ENCODE measurements around the gene SLC37A3. TPM values are rescaled to one million over a fixed set of nuclear protein-coding genes. Genes with fewer than 3 reads are reported as not detected.

The SLC37A3 gene
- total RNA-seq, 1 experiment from 2014 or later, result 30.4 TPM

DNA sequence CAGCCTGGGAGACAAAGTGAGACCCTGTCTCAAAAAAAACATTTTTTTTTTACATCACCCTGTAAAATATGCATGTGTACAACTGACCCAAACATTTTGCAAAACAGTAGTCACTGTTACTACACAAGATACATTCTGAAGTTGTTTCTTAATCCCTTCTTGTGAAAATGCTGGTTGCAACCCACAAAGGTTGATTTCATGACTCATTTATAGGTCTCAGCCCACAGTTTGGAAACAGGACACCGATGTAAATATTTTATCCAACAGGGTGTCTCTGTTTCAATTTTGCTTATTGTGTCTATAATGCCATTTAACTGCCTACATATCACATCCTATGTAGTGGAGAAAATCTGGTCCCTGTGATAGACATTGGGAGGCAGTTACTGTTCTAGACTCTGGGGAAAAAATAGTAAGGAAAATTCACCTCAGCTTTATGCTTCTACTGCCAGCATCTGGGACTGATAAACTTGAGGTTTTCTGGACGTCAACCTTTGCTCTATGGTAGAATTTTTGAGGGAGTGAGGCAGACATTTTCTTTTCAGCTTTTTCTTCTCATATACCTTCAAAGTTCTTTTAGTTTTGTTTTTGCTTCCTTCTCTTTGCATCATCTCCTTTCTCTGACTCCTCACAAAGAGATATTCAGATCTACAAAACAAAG is 4.0 kb upstream of the SLC37A3 start:
- peak; percentile 1 for DNase-seq (ENCODE audit: low spot score)

DNA sequence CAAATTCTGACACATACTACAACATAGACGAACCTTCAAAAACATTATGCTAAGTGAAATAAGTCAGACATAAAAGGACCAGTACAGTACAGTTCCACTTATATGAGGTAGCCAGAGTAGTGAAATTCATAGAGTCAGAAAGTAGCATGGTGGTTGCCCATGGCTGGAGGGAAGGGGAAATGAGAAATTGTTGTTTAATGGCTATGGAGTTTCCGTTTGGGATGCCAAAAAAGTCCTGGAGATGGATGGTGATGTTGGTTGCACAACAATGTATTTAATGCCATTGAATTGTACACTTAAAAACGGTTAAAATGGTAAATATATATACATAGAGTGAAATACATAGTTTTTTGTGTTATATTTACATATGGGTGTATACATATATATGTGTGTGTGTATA is 2.1 kb upstream of the SLC37A3 start:
- DNase-seq (ENCODE audit: low spot score), result no peak

- no peak for DNase-seq (ENCODE audit: low spot score)
Measured at GRCh38 chr7:140398821-140399220, 491 bp upstream of the SLC37A3 start.

DNA sequence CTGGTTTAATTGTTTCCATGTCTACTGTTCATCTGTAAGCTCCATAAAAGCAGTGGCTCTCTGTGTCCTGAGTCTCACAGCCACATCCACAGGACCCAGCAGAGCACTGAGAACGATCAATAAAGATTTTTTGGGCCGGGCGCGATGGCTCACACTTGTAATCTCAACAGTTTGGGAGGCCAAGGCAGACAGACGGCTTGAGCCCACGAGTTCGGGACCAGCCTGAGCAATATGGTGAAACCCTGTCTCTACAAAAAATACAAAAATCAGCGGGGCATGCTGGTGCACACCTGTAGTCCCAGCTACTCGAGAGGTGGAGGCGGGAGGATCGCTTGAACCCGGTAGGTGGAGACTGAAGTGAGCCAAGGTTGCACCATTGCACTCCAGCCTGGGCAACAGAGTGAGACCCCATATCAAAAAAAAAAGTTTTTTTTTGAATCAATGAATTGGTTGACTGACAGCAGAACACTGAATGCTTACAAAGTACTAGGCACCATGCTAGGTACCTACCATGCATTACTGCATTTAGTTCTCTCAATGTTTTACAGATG is 4.5 kb downstream of the SLC37A3 start:
- no peak for DNase-seq (ENCODE audit: low spot score)

- no peak for DNase-seq (ENCODE audit: low spot score)
Measured at GRCh38 chr7:140391634-140392033, 6.7 kb downstream of the SLC37A3 start.

GRCh38 chr7:140390466-140391190 is 7.7 kb downstream of the SLC37A3 start:
- DNase-seq (ENCODE audit: low spot score), result no peak

GRCh38 chr7:140390034-140390433 is 8.3 kb downstream of the SLC37A3 start:
- no peak for DNase-seq (ENCODE audit: low spot score)

- no peak for DNase-seq (ENCODE audit: low spot score)
Measured at GRCh38 chr7:140389445-140389844, 8.9 kb downstream of the SLC37A3 start.

DNA sequence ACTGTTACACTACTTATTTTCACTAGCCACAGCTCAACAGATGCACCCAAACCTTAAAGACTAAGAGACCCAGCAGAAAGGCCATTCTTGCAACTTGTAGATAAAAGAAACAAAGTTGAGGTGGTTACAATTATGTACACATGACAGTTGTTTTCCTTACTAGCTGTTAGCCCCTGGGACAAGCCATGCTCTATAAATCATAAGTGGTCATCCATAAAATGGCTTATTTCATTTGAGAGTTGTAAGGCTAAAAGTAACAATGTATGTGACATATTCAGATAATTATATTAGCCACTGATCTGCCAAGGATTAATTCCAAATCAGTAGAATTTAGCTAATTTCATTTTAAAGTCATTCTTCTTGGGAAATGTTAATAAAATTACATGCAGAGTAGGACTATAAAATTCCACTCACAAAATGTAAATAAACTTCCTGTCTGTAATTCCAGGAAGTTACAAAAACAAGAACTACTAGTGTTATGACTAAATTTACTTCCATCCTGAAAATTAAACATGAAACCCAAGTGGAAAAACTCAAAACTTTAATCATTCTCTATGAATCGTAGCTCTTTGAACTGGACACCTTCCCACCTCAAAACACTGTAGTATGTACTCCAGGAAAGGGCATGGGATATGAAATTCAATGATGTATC is 13.3 kb downstream of the SLC37A3 start:
- DNase-seq (ENCODE audit: low spot score), result no peak

DNA sequence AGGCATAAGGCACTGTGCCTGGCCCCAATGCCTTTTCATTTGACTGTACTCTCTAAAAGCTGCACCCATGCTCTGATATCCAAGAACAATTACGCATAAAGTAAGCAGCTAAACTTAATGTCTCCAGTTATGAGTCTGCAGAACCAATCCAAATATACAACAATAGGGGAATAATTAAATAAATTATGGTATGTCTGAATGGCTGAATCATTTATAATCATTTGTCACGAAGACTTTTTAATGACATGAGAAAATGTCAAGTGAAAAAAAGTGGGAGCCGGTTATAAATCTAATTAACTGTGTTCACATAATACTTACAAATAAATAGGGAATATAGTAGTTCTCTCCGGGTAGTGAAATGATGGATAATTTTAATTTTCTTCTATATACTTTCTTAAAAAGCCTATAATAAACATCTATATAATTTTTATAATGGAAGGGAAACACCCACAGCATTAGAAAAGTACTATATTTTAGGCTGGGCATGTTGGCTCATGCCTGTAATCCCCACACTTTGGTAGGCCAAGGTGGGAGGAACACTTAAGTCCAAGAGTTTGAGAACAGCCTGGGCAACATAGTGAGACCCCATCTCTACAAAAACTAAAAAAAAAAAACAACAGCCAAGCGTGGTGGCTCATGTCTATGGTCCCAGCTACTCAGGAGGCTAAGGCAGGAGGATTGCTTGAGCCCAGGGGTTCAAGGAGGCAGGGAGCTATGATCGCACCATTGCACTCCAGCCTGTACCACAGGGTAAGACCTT is 14.2 kb downstream of the SLC37A3 start:
- DNase-seq (ENCODE audit: low spot score), result no peak

DNA sequence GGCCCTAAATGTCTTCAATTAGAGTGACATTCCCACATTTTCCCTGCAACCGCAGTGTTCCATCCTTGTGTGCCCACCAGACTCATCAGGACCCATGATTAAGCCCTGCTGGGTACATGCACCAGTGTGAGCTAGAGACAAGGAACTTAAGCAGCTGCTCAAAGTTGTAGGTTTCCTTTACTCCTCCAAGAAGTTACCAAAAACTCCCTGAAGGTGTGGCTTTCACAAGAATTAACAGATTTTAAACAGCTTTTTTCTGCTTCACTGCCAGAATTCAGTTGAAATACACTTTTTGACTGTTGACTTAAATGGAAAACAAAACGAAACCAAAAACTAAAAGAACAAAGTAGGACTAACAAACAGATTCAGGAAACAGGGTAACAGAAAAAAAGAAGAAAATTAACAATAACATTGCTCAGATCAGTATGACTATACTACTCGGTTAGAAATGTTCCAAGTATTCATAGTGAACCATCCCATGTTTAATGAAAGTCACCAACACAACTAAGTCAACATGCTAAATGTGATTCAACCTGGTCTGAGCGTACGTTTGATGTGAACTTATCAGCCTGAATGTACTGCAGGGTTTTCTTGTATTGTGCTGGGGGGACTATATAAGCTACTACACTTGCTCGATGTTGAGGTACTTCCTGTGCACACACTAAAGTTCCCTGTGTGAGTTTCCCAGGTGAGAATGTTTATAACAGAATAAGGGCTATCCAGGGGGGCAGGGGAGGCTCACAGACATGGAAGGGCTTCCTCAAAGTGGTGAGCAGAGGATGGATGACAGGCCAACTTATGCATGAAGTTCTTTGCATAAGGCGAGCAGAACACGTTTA is 22.2 kb downstream of the SLC37A3 start:
- DNase-seq (ENCODE audit: low spot score), result no peak

GRCh38 chr7:140375323-140375722 is 23.0 kb downstream of the SLC37A3 start:
- no peak for DNase-seq (ENCODE audit: low spot score)

- no peak for DNase-seq (ENCODE audit: low spot score)
Measured at GRCh38 chr7:140369294-140369693, 29.0 kb downstream of the SLC37A3 start.

DNA sequence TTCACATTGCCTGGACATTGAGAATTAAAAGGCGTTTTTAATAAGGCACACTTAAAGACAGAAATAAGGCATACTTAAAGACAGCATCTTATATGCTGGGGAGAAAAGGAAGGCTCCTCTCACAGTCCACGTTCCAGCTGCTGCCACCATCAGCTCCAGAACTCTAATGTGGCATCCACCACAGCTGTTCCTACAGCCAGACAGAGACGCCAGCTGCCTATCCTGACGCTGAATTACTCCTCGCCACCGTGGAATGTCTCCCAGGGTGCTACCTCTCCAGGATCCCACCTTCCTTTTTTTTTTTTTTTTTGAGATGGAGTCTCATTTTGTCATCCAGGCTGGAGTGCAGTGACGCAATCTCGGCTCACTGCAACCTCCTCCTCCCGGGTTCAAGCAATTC is 30.8 kb downstream of the SLC37A3 start:
- DNase-seq (ENCODE audit: low spot score), result no peak

- DNase-seq (ENCODE audit: low spot score), result no peak
Measured at GRCh38 chr7:140364819-140365218, 33.5 kb downstream of the SLC37A3 start.

DNA sequence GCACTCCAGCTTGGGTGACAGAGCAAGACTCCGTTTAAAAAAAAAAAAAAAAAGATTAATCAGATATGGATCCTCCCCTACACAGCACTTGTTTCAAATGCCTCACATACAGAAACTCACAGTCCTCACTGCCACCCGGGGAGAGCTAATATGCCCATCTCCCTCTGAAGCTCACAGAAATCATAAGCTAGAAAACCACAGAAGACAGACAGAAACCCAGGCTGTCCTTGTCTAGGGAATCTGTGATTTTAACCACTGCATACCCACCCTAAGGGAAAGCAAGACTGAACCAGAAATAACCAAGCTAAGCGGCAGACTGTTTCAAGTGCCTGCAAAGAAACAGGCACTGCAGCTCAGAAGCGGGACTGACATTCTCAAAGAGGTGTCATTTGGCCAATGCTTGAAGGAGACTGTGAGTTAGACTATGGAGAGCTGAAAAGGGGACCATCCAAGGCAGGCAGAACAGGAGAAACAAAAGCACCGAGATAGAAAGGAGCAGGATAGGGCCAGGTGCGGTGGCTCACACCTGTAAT is 37.6 kb downstream of the SLC37A3 start:
- DNase-seq (ENCODE audit: low spot score), result no peak

DNA sequence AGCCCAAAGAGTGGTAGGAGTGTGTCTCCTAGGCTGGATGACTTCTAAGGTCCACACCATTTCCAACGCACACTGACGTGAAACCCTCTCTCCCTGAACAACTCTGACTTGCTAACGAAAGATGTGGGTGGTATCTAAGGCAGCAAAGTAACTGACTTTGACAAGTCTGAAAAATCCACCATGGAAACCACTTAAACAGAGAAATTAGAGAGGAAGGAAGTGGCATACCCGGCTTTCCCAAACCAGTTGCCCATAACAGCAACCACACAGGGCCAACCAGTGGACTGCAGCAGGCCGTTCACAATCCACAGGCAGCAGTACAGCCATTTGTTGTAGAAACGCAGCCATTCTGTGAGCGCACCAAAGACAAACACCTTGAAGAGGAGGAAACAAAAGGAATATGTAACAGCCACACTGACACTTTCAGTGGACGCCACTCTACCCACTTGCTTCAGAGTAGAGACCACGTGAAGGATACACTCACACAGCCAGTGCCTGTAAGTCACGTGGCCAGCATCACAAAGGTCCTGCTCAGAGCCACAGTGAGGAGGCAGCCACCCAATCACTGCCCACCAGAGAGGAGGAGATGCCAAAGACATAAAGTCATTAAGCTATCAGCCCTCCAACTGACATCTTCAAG is 39.8 kb downstream of the SLC37A3 start:
- DNase-seq (ENCODE audit: low spot score), result no peak

DNA sequence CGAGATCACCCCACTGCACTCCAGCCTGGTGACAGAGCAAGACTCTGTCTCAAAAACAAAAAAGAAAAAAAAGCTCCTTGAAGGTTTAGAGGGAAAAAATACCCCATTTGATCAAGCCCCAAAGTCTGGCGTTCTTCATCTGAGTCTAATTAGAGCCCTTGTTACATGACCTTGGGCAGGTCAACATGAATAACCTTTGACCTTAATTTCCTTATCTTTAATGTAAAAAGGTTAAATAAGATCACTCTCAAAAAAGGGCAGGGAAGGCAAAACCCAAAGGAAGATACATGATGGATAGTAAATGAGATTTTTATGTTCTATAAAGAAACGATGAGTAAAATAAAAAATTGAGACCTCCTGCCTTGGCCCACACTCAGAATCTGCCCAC is 40.3 kb downstream of the SLC37A3 start:
- DNase-seq (ENCODE audit: low spot score), result no peak

- DNase-seq (ENCODE audit: low spot score), result no peak
Measured at GRCh38 chr7:140350056-140350455, 48.3 kb downstream of the SLC37A3 start.

GRCh38 chr7:140349144-140349771 is 49.1 kb downstream of the SLC37A3 start:
- DNase-seq (ENCODE audit: low spot score), result no peak
